T47D (cell line): ENCODE data around the gene MAP6D1.
"Not testable (repeated sequence)": the region's sequence is repeated elsewhere in the genome, so short reads cannot be mapped to it uniquely, and the experiment has no call there.

Experiments used
- DNase-seq, 2 experiments: peaks; one replicate each; pipeline versions ENCODE4 v3.0.0 to v3.0.0-alpha.2; 2011 to 2012; ENCODE audit warnings: low read depth in 1 of 2, low spot score in 1 of 2
- JUND ChIP-seq: IDR thresholded peaks from 2 replicates; pipeline ENCODE4 v1.6.1; 2012; ENCODE audit warnings: low read depth
- in situ Hi-C: cut with HindIII; loops from 2 replicates; pipeline ENCODE4 v1.10.0; 2016; ENCODE audit warnings: low sequenced_read_pairs, low pct_unique_long_range_greater_than_20kb

The MAP6D1 gene

GRCh38 chr3:183807209-183807728 lies 18.1 kb downstream of the MAP6D1 start:
- no peak for TF ChIP-seq JUND
- in situ Hi-C loops = no loop called here
- DNase-seq = no peak

GRCh38 chr3:183802989-183803388 lies 22.4 kb downstream of the MAP6D1 start:
- DNase-seq = no peak
- in situ Hi-C loops = no loop called here
- TF ChIP-seq JUND = no peak

- DNase-seq = no peak
- in situ Hi-C loops = no loop called here
- TF ChIP-seq JUND = no peak
These were observed 23.8 kb downstream of the MAP6D1 start for GRCh38 chr3:183801601-183802000.

GRCh38 chr3:183800243-183800863 lies 25.0 kb downstream of the MAP6D1 start:
- in situ Hi-C loops = no loop called here
- no peak for DNase-seq
- TF ChIP-seq JUND = no peak

GRCh38 chr3:183799461-183799860 lies 25.9 kb downstream of the MAP6D1 start:
- no peak for TF ChIP-seq JUND
- in situ Hi-C loops = no loop called here
- DNase-seq = no peak

- in situ Hi-C loops = no loop called here
- no peak for DNase-seq
- TF ChIP-seq JUND = no peak
These were observed 27.4 kb downstream of the MAP6D1 start for GRCh38 chr3:183797996-183798395.

- DNase-seq = no peak
- in situ Hi-C loops = no loop called here
- TF ChIP-seq JUND = no peak
These were observed 29.0 kb downstream of the MAP6D1 start for GRCh38 chr3:183796372-183796771.

GRCh38 chr3:183794452-183794851 lies 30.9 kb downstream of the MAP6D1 start:
- TF ChIP-seq JUND = no peak
- no peak for DNase-seq
- in situ Hi-C loops = no loop called here

GRCh38 chr3:183792976-183793375 lies 32.4 kb downstream of the MAP6D1 start:
- DNase-seq = no peak
- in situ Hi-C loops = no loop called here

GRCh38 chr3:183790700-183791099 lies 34.7 kb downstream of the MAP6D1 start:
- no peak for DNase-seq
- TF ChIP-seq JUND = no peak
- in situ Hi-C loops = no loop called here

More at GRCh38 chr3:183792976-183793375, 32.4 kb downstream of the MAP6D1 start:
- no peak for TF ChIP-seq JUND

GRCh38 chr3:183789826-183790225 lies 35.6 kb downstream of the MAP6D1 start:
- no peak for DNase-seq
- TF ChIP-seq JUND = no peak
- in situ Hi-C loops = no loop called here

- in situ Hi-C loops, DNase-seq: not testable (repeated sequence)
These were observed 40.9 kb downstream of the MAP6D1 start for GRCh38 chr3:183784503-183784902.

- no peak for DNase-seq
- in situ Hi-C loops = no loop called here
- no peak for TF ChIP-seq JUND
These were observed 42.7 kb downstream of the MAP6D1 start for GRCh38 chr3:183782576-183783276.

- no peak for DNase-seq
- TF ChIP-seq JUND = no peak
- in situ Hi-C loops = no loop called here
These were observed 44.1 kb downstream of the MAP6D1 start for GRCh38 chr3:183781246-183781645.
